Tibial artery (tissue), 4 donors: Measurements from ENCODE around the gene CREB1.

Experiments used
- DNase-seq, 2 donors: peaks; one replicate each; pipeline ENCODE4 v3.0.0-alpha.2; 2019
- H3K27ac ChIP-seq, 2 donors: fragments of 200-600 bp; sonication (generic) in 1 of 2; 1 replicate in 1 of 2; 2 replicates in 1 of 2; pipeline ENCODE4 v1.5.1; 2018 to 2019; ENCODE audit warnings: mild to moderate bottlenecking in 1 of 2
- H3K27me3 ChIP-seq, 2 donors: fragments of 200-600 bp; sonication (generic) in 1 of 2; one replicate each; pipeline versions ENCODE4 v1.5.1 to v1.6.0; 2016 to 2019
- H3K36me3 ChIP-seq, 3 donors: fragments of 200-600 bp; sonication (generic) in 2 of 3; one replicate each; pipeline ENCODE4 v1.5.1; 2016 to 2019; ENCODE audit warnings: mild to moderate bottlenecking in 2 of 3
- H3K4me1 ChIP-seq, 4 donors: fragments of 200-600 bp; sonication (generic) in 2 of 4; 1 replicate in 3 of 4; 2 replicates in 1 of 4; pipeline ENCODE4 v1.5.1; 2016 to 2019
- H3K4me3 ChIP-seq, 2 donors: fragments of 200-600 bp; sonication (generic) in 1 of 2; 1 replicate in 1 of 2; 2 replicates in 1 of 2; pipeline ENCODE4 v1.5.1; 2018 to 2019; ENCODE audit warnings: mild to moderate bottlenecking in 2 of 2
- H3K9me3 ChIP-seq, 3 donors: fragments of 200-600 bp; sonication (generic) in 1 of 3; one replicate each; pipeline ENCODE4 v1.5.1; 2016 to 2019
- CTCF ChIP-seq, 2 experiments: fragments of 200-600 bp in 1 of 2; fragments of 450-650 bp in 1 of 2; IDR thresholded peaks; one replicate each; pipeline ENCODE4 v1.5.1; 2017 to 2019; ENCODE audit warnings: antibody characterized with exemption in 2 of 2, mild to moderate bottlenecking in 1 of 2, moderate library complexity in 1 of 2
- intact Hi-C: fragments of 100-400 bp; cut with DNase I; formaldehyde crosslinking; loops from one replicate; pipeline ENCODE4 v1.15.0; 2023; ENCODE audit warnings: low total_unique reads

The CREB1 gene

GRCh38 chr2:207561386-207562080 lies 31.8 kb downstream of the CREB1 start:
- H3K27me3 ChIP-seq: no peaks in the 10 kb centered on the region
- no peak overlapping the region for H3K4me3 ChIP-seq
- H3K4me1 ChIP-seq: peaks cover 0 to 5% (median 1%) of the 10 kb centered on the region in 4 donors
- no peaks in the 10 kb centered on the region for H3K9me3 ChIP-seq
- intact Hi-C loops: loop anchor here (1.0 kb wide), 1 partner anchor 9 kb away; no protein-coding TSS in a partner anchor
- TF ChIP-seq CTCF (IDR thresholded peaks at IDR 0.05): no peak
- no peak overlapping the region for H3K27ac ChIP-seq
- peaks cover 23 to 38% (median 33%) of the 10 kb centered on the region in 3 donors for H3K36me3 ChIP-seq
- DNase-seq: no peak

GRCh38 chr2:207565736-207566500 lies 36.2 kb downstream of the CREB1 start:
- Histone ChIP-seq H3K4me3 (no peak overlapping the region), H3K27me3 (no peaks in the 10 kb centered on the region), H3K4me1 (peaks cover 0 to 6% (median 1%) of the 10 kb centered on the region in 4 donors), H3K9me3 (no peaks in the 10 kb centered on the region), H3K27ac (no peak overlapping the region), H3K36me3 (peaks cover 28 to 41% (median 37%) of the 10 kb centered on the region in 3 donors)
- DNase-seq: no peak
- TF ChIP-seq CTCF (IDR thresholded peaks at IDR 0.05): no peak
- intact Hi-C loops: no loop called here

GRCh38 chr2:207567671-207568070 lies 37.9 kb downstream of the CREB1 start:
- no peak overlapping the region for H3K27ac ChIP-seq
- intact Hi-C loops: no loop called here
- H3K9me3 ChIP-seq: no peaks in the 10 kb centered on the region
- H3K4me3 ChIP-seq: no peak overlapping the region
- H3K36me3 ChIP-seq: peaks cover 30 to 41% (median 31%) of the 10 kb centered on the region in 3 donors
- H3K4me1 ChIP-seq: peaks cover 0 to 6% (median 1%) of the 10 kb centered on the region in 4 donors
- DNase-seq: no peak
- no peaks in the 10 kb centered on the region for H3K27me3 ChIP-seq
- TF ChIP-seq CTCF (IDR thresholded peaks at IDR 0.05): no peak

- Histone ChIP-seq H3K4me1 (peaks cover 0 to 6% (median 0%) of the 10 kb centered on the region in 4 donors), H3K27ac (no peak overlapping the region), H3K9me3 (no peaks in the 10 kb centered on the region), H3K4me3 (no peak overlapping the region), H3K27me3 (no peaks in the 10 kb centered on the region), H3K36me3 (peaks cover 17 to 44% (median 37%) of the 10 kb centered on the region in 3 donors)
- intact Hi-C loops: no loop called here
- no peak for TF ChIP-seq CTCF (IDR thresholded peaks at IDR 0.05)
- DNase-seq: no peak
Measured at GRCh38 chr2:207571370-207571769, 41.6 kb downstream of the CREB1 start.

- TF ChIP-seq CTCF (IDR thresholded peaks at IDR 0.05): no peak
- Histone ChIP-seq H3K27ac (no peak overlapping the region), H3K27me3 (no peaks in the 10 kb centered on the region), H3K36me3 (peaks cover 19 to 54% (median 29%) of the 10 kb centered on the region in 3 donors), H3K4me1 (peaks cover 0 to 9% (median 2%) of the 10 kb centered on the region in 4 donors), H3K4me3 (no peak overlapping the region), H3K9me3 (no peaks in the 10 kb centered on the region)
- no peak for DNase-seq
- intact Hi-C loops: no loop called here
Measured at GRCh38 chr2:207584952-207585351, 55.2 kb downstream of the CREB1 start.
